H9 (cell line): ENCODE data around the gene HTRA1. TPM values are rescaled to one million over a fixed set of nuclear protein-coding genes. Genes with fewer than 3 reads are reported as not detected.

ENCODE experiments used
- DNase-seq: peaks from one replicate; pipeline ENCODE4 v3.0.0-alpha.2; 2017
- H2AFZ ChIP-seq: one replicate; pipeline ENCODE4 v1.6.1; 2013; ENCODE audit warnings: mild to moderate bottlenecking, low read length, control low read depth, moderate library complexity
- H2AK5ac ChIP-seq: 2 replicates; pipeline ENCODE4 v1.6.1; 2013; ENCODE audit warnings: low read length, control low read depth, mixed read lengths; ENCODE audit not compliant: insufficient read length
- H2BK120ac ChIP-seq: one replicate; pipeline ENCODE4 v1.6.1; 2013; ENCODE audit warnings: low read depth, mild to moderate bottlenecking, low read length, control low read depth, inconsistent platforms; ENCODE audit not compliant: poor library complexity, severe bottlenecking
- H2BK12ac ChIP-seq: 2 replicates; pipeline ENCODE4 v1.6.1; 2013; ENCODE audit warnings: low read length, control low read depth, mixed read lengths, low read depth; ENCODE audit not compliant: insufficient read length
- H2BK15ac ChIP-seq: 2 replicates; pipeline ENCODE4 v1.6.1; 2013; ENCODE audit warnings: low read depth, low read length, control low read depth
- H2BK20ac ChIP-seq: one replicate; pipeline ENCODE4 v1.6.1; 2013; ENCODE audit warnings: low read depth, mild to moderate bottlenecking, low read length, control low read depth, inconsistent platforms; ENCODE audit not compliant: poor library complexity, severe bottlenecking
- H2BK5ac ChIP-seq: 2 replicates; pipeline ENCODE4 v1.6.1; 2013; ENCODE audit warnings: low read length, control low read depth, mixed read lengths; ENCODE audit not compliant: insufficient read length
- H3K14ac ChIP-seq: 2 replicates; pipeline ENCODE4 v1.6.1; 2013; ENCODE audit warnings: low read length, control low read depth; ENCODE audit not compliant: insufficient read depth
- H3K18ac ChIP-seq: 2 replicates; pipeline ENCODE4 v1.6.1; 2013; ENCODE audit warnings: low read depth, mild to moderate bottlenecking, mixed read lengths, low read length, control low read depth; ENCODE audit not compliant: insufficient read length
- H3K23ac ChIP-seq: 2 replicates; pipeline ENCODE4 v1.6.1; 2013; ENCODE audit warnings: low read length, control low read depth, mixed read lengths, low read depth; ENCODE audit not compliant: insufficient read length
- H3K23me2 ChIP-seq: 2 replicates; pipeline ENCODE4 v1.6.1; 2013; ENCODE audit warnings: low read depth, mild to moderate bottlenecking, mixed read lengths, low read length, control low read depth; ENCODE audit not compliant: insufficient read length, poor library complexity, severe bottlenecking
- H3K27ac ChIP-seq: 2 replicates; pipeline ENCODE4 v1.5.1; 2013; ENCODE audit warnings: low read length, control low read depth, mixed read lengths, low read depth; ENCODE audit not compliant: insufficient read length
- H3K27me3 ChIP-seq: 2 replicates; pipeline ENCODE4 v1.6.1; 2013; ENCODE audit warnings: low read length, control low read depth, inconsistent platforms; ENCODE audit not compliant: insufficient read depth
- H3K4ac ChIP-seq: 2 replicates; pipeline ENCODE4 v1.6.1; 2013; ENCODE audit warnings: low read depth, mild to moderate bottlenecking, control low read depth, inconsistent platforms, low read length, moderate library complexity
- H3K4me1 ChIP-seq: 2 replicates; pipeline ENCODE4 v1.6.1; 2013; ENCODE audit warnings: low read length, control low read depth, inconsistent platforms; ENCODE audit not compliant: insufficient read depth
- H3K4me2 ChIP-seq: 2 replicates; pipeline ENCODE4 v1.6.1; 2013; ENCODE audit warnings: low read length, control low read depth, mixed read lengths; ENCODE audit not compliant: insufficient read length, insufficient read depth
- H3K56ac ChIP-seq: 2 replicates; pipeline ENCODE4 v1.6.1; 2013; ENCODE audit warnings: low read depth, mild to moderate bottlenecking, mixed read lengths, low read length, control low read depth; ENCODE audit not compliant: insufficient read length
- H3K79me1 ChIP-seq: 2 replicates; pipeline ENCODE4 v1.6.1; 2013; ENCODE audit warnings: low read depth, mild to moderate bottlenecking, moderate library complexity, low read length, control low read depth, inconsistent platforms; ENCODE audit not compliant: insufficient read depth, poor library complexity, severe bottlenecking
- H3K79me2 ChIP-seq: 2 replicates; pipeline ENCODE4 v1.6.1; 2013; ENCODE audit warnings: low read length, control low read depth, inconsistent platforms; ENCODE audit not compliant: insufficient read depth
- H3K9ac ChIP-seq: 2 replicates; pipeline ENCODE4 v1.6.1; 2013; ENCODE audit warnings: low read length, control low read depth, mixed read lengths; ENCODE audit not compliant: insufficient read length; ENCODE audit errors: extremely low read depth
- H3K9me3 ChIP-seq: one replicate; pipeline ENCODE4 v1.6.1; 2013; ENCODE audit warnings: low read depth, low read length, inconsistent platforms; ENCODE audit not compliant: control insufficient read depth
- H3T11ph ChIP-seq: one replicate; pipeline ENCODE4 v1.6.1; 2013; ENCODE audit warnings: mild to moderate bottlenecking, low read length, control low read depth, inconsistent platforms
- H4K20me1 ChIP-seq: one replicate; pipeline ENCODE4 v1.6.1; 2013; ENCODE audit not compliant: control insufficient read depth, insufficient read length, insufficient read depth
- H4K5ac ChIP-seq: 2 replicates; pipeline ENCODE4 v1.6.1; 2013; ENCODE audit warnings: low read depth, mild to moderate bottlenecking, mixed read lengths, low read length, control low read depth; ENCODE audit not compliant: insufficient read length
- H4K8ac ChIP-seq: replicated peaks from 2 replicates; pipeline ENCODE4 v1.6.1; 2013; ENCODE audit warnings: low read length, control low read depth, mixed read lengths, low read depth; ENCODE audit not compliant: insufficient read length
- H4K91ac ChIP-seq: 2 replicates; pipeline ENCODE4 v1.6.1; 2013; ENCODE audit warnings: low read depth, mild to moderate bottlenecking, moderate library complexity, mixed read lengths, low read length, control low read depth; ENCODE audit not compliant: insufficient read length
- H3K27ac Mint-ChIP-seq, 3 experiments: 2 replicates in 2 of 3; 3 replicates in 1 of 3; pipeline ENCODE4 v1.8.0; 2020 to 2021; ENCODE audit warnings: mixed read lengths in 3 of 3, mild to moderate bottlenecking in 1 of 3, moderate library complexity in 1 of 3
- H3K27me3 Mint-ChIP-seq: 2 replicates; pipeline ENCODE4 v1.8.0; 2021; ENCODE audit warnings: low read depth, mild to moderate bottlenecking, moderate library complexity, mixed read lengths
- H3K36me3 Mint-ChIP-seq, 3 experiments: 2 replicates in 2 of 3; 3 replicates in 1 of 3; pipeline ENCODE4 v1.8.0; 2020 to 2021; ENCODE audit warnings: low read depth in 3 of 3, mixed read lengths in 3 of 3; ENCODE audit not compliant: insufficient read depth in 1 of 3
- H3K4me1 Mint-ChIP-seq, 2 experiments: 2 replicates each; pipeline ENCODE4 v1.8.0; 2020; ENCODE audit warnings: mixed read lengths in 2 of 2
- H3K4me3 Mint-ChIP-seq, 2 experiments: 2 replicates in 1 of 2; 3 replicates in 1 of 2; pipeline ENCODE4 v1.8.0; 2020 to 2021; ENCODE audit warnings: mild to moderate bottlenecking in 2 of 2, mixed read lengths in 2 of 2, moderate library complexity in 1 of 2
- H3K9me3 Mint-ChIP-seq, 2 experiments: 2 replicates in 1 of 2; 3 replicates in 1 of 2; pipeline ENCODE4 v1.8.0; 2020; ENCODE audit warnings: mild to moderate bottlenecking in 2 of 2, mixed read lengths in 2 of 2, moderate library complexity in 1 of 2
- WGBS: extraction: QIAGEN DNeasy Blood & Tissue Kit; methylation state at CpG from one replicate; pipeline ENCODE4 v1.1.7; 2013; ENCODE audit warnings: missing lambda C conversion rate, low lambda C conversion rate, mixed read lengths; ENCODE audit not compliant: insufficient read length; ENCODE audit errors: extremely low coverage; 5-methylcytosine and 5-hydroxymethylcytosine counted together
- total RNA-seq: library from RNA; stranded (reverse); gene quantifications from 2 replicates; pipeline ENCODE4 v1.2.1, GENCODE V29; 2021
- TF ChIP-seq, protein P1 (sequence below): fragments of 200-600 bp; sonication (generic); conservative IDR thresholded peaks from 3 replicates; pipeline ENCODE4 v1.8.0; 2021; ENCODE audit warnings: antibody characterized with exemption, mild to moderate bottlenecking

Gene HTRA1
- total RNA-seq, 1 experiment from 2014 or later = 11.1 TPM

- H3K79me1 ChIP-seq = no peaks in the 10 kb centered on the region
- H4K91ac ChIP-seq = no peak overlapping the region
- no peak overlapping the region for H2BK20ac ChIP-seq
- no peak for DNase-seq
- H3K4ac ChIP-seq = no peak overlapping the region
- H3K27me3 ChIP-seq = no peaks in the 10 kb centered on the region
- no peaks in the 10 kb centered on the region for H3K4me1 ChIP-seq
- no peak overlapping the region for H3K4me2 ChIP-seq
- H3K27ac ChIP-seq = no peak overlapping the region
- no peaks in the 10 kb centered on the region for H4K20me1 ChIP-seq
- H4K5ac ChIP-seq = no peak overlapping the region
- no CpG with 5 or more reads among the region's 2 CpGs for WGBS
- no peak overlapping the region for H3K18ac ChIP-seq
- H3K9me3 ChIP-seq = no peaks in the 10 kb centered on the region
- no peak overlapping the region for H2BK15ac ChIP-seq
- H2AK5ac ChIP-seq = no peak overlapping the region
- Mint-ChIP-seq H3K36me3 (peaks cover 8 to 29% (median 25%) of the 10 kb centered on the region in 3 experiments; a peak in 5 of 7 replicates), H3K4me3 (no peak overlapping the region), H3K4me1 (peaks cover 0 to 6% of the 10 kb centered on the region in 2 experiments; a peak in 2 of 4 replicates), H3K27ac (peak overlapping the region in 1 of 3 experiments; percentile 22; a peak in 2 of 7 replicates), H3K9me3 (no peaks in the 10 kb centered on the region), H3K27me3 (no peaks in the 10 kb centered on the region)
- no peak overlapping the region for H2BK5ac ChIP-seq
- no peak overlapping the region for H3K56ac ChIP-seq
- no peak overlapping the region for H2BK120ac ChIP-seq
- H3K23ac ChIP-seq = no peak overlapping the region
- no peak overlapping the region for H3T11ph ChIP-seq
- no peak overlapping the region for H4K8ac ChIP-seq
- TF ChIP-seq, protein P1, sequence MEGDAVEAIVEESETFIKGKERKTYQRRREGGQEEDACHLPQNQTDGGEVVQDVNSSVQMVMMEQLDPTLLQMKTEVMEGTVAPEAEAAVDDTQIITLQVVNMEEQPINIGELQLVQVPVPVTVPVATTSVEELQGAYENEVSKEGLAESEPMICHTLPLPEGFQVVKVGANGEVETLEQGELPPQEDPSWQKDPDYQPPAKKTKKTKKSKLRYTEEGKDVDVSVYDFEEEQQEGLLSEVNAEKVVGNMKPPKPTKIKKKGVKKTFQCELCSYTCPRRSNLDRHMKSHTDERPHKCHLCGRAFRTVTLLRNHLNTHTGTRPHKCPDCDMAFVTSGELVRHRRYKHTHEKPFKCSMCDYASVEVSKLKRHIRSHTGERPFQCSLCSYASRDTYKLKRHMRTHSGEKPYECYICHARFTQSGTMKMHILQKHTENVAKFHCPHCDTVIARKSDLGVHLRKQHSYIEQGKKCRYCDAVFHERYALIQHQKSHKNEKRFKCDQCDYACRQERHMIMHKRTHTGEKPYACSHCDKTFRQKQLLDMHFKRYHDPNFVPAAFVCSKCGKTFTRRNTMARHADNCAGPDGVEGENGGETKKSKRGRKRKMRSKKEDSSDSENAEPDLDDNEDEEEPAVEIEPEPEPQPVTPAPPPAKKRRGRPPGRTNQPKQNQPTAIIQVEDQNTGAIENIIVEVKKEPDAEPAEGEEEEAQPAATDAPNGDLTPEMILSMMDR = no peak
- no peak overlapping the region for H2BK12ac ChIP-seq
- H2AFZ ChIP-seq = no peak overlapping the region
- H3K9ac ChIP-seq = no peak overlapping the region
- no peaks in the 10 kb centered on the region for H3K23me2 ChIP-seq
- no peaks in the 10 kb centered on the region for H3K79me2 ChIP-seq
- no peak overlapping the region for H3K14ac ChIP-seq
Measured at GRCh38 chr10:122427280-122427679, 34.1 kb upstream of the HTRA1 start.
